A549 (cell line): ENCODE results near the gene TRNT1. TPM values are rescaled to one million over a fixed set of nuclear protein-coding genes. Genes with fewer than 3 reads are reported as not detected.

Experiments used
- ATAC-seq, 2 experiments: fragments of 200-7000 bp in 1 of 2; fragments of >200 bp in 1 of 2; cut with Nextera tagmentation in 1 of 2; cut with Tn5 transposase in 1 of 2; 3 replicates each; pipeline versions ENCODE4 v1.8.0 to v1.9.1; 2018 to 2020; ENCODE audit warnings: mild to moderate bottlenecking in 1 of 2, moderate library complexity in 1 of 2
- CTCF ChIA-PET: fragments of 300-600 bp; sonication (Branson Sonifier 250); formaldehyde crosslinking; extraction: SDS; loops from one replicate; lab custom pipeline; 2021; ENCODE audit warnings: antibody characterized with exemption, inconsistent platforms; lab: Yijun Ruan, JAX
- POLR2A ChIA-PET: fragments of 350-600 bp; formaldehyde crosslinking; extraction: SDS; loops from one replicate; lab custom pipeline; 2021; ENCODE audit warnings: antibody characterized with exemption, inconsistent platforms; lab: Yijun Ruan, JAX
- DNase-seq, 2 experiments: peaks; one replicate each; pipeline versions ENCODE4 v3.0.0 to v3.0.0-alpha.2; 2011 to 2016; ENCODE audit warnings: low read depth in 1 of 2, low spot score in 1 of 2
- FAIRE-seq: peaks from 2 replicates; lab custom pipeline; 2011; peaks lifted over from hg19 to GRCh38; lab: Jason Lieb, UNC
- H3K27ac ChIP-seq, 2 experiments: fragments of >200 bp; sonication (Bioruptor Twin); formaldehyde crosslinking; 3 replicates each; pipeline ENCODE4 v1.5.1; 2016 to 2017
- H3K4me1 ChIP-seq: fragments of >200 bp; sonication (Bioruptor Twin); formaldehyde crosslinking; 3 replicates; pipeline ENCODE4 v1.6.1; 2016
- H3K4me2 ChIP-seq: fragments of >200 bp; sonication (Bioruptor Twin); formaldehyde crosslinking; 3 replicates; pipeline ENCODE4 v1.6.1; 2016
- H3K4me3 ChIP-seq: fragments of >200 bp; sonication (Bioruptor Twin); formaldehyde crosslinking; 3 replicates; pipeline ENCODE4 v1.5.1; 2016
- H3K9me3 ChIP-seq: fragments of >200 bp; sonication (Bioruptor Twin); formaldehyde crosslinking; 3 replicates; pipeline ENCODE4 v1.6.1; 2016
- BCL3 ChIP-seq: fragments of >200 bp; sonication (Bioruptor Twin); formaldehyde crosslinking; IDR thresholded peaks from 3 replicates; pipeline ENCODE4 v1.6.1; 2016
- CTCF ChIP-seq: fragments of >200 bp; sonication (Bioruptor Twin); formaldehyde crosslinking; IDR thresholded peaks from 3 replicates; pipeline ENCODE4 v1.5.1; 2016
- FOSL2 ChIP-seq, 2 experiments: fragments of 450-650 bp in 1 of 2; fragments of >200 bp in 1 of 2; sonication (Bioruptor Twin) in 1 of 2; formaldehyde crosslinking; IDR thresholded peaks; 2 replicates each; pipeline versions ENCODE4 v1.5.0 to v1.6.1; 2016 to 2020; ENCODE audit warnings: mild to moderate bottlenecking in 1 of 2, moderate library complexity in 1 of 2
- HES2 ChIP-seq: fragments of >200 bp; sonication (Bioruptor Twin); formaldehyde crosslinking; IDR thresholded peaks from 2 replicates; pipeline ENCODE4 v1.6.1; 2016
- HMGXB4 ChIP-seq: fragments of 250-450 bp; sonication (Bioruptor Pico); IDR thresholded peaks from 2 replicates; pipeline ENCODE4 v1.5.0; 2021; ENCODE audit warnings: mild to moderate bottlenecking, moderate library complexity, borderline replicate concordance
- HOXB13 ChIP-seq: fragments of 250-450 bp; sonication (Bioruptor Pico); IDR thresholded peaks from 2 replicates; pipeline ENCODE4 v1.5.0; 2020; ENCODE audit warnings: low read depth, mild to moderate bottlenecking, moderate library complexity
- HOXB5 ChIP-seq: fragments of 250-450 bp; sonication (Bioruptor Pico); IDR thresholded peaks from 2 replicates; pipeline ENCODE4 v1.5.0; 2020; ENCODE audit warnings: mild to moderate bottlenecking, moderate library complexity
- KDM5A ChIP-seq: fragments of 200-600 bp; sonication (generic); IDR thresholded peaks from 2 replicates; pipeline ENCODE4 v1.6.1; 2016; ENCODE audit warnings: antibody characterized with exemption, mild to moderate bottlenecking
- MAFK ChIP-seq: fragments of 450-650 bp; IDR thresholded peaks from 2 replicates; pipeline ENCODE4 v1.6.1; 2014; ENCODE audit not compliant: partially characterized antibody
- NPAS2 ChIP-seq: fragments of 250-450 bp; sonication (Bioruptor Pico); IDR thresholded peaks from 2 replicates; pipeline ENCODE4 v1.8.0; 2022; ENCODE audit warnings: mild to moderate bottlenecking, moderate library complexity, borderline replicate concordance
- PBX3 ChIP-seq: IDR thresholded peaks from 2 replicates; pipeline ENCODE4 v1.6.1; 2012
- PHF8 ChIP-seq: fragments of 200-600 bp; sonication (generic); IDR thresholded peaks from 2 replicates; pipeline ENCODE4 v1.6.1; 2016; ENCODE audit warnings: low read depth, mild to moderate bottlenecking, antibody characterized with exemption, moderate library complexity, borderline replicate concordance
- POLR2AphosphoS2 ChIP-seq: conservative IDR thresholded peaks from 2 replicates; pipeline ENCODE4 v1.6.1; 2012; ENCODE audit warnings: low read length, improper control_type of control experiment, inconsistent platforms
- RFX5 ChIP-seq: fragments of 450-650 bp; IDR thresholded peaks from 2 replicates; pipeline ENCODE4 v1.7.1; 2014; ENCODE audit warnings: antibody characterized with exemption, mild to moderate bottlenecking, moderate library complexity
- SREBF2 ChIP-seq: fragments of 450-650 bp; IDR thresholded peaks from 2 replicates; pipeline ENCODE4 v1.6.1; 2014; ENCODE audit warnings: mild to moderate bottlenecking, moderate library complexity
- TP53 ChIP-seq: fragments of 250-450 bp; sonication (Bioruptor Pico); IDR thresholded peaks from 2 replicates; pipeline ENCODE4 v1.5.0; 2021; ENCODE audit warnings: mild to moderate bottlenecking, moderate library complexity
- WGBS: methylation state at CpG from one replicate; pipeline ENCODE4 v1.1.6; 2017; ENCODE audit errors: missing lambda C conversion rate; 5-methylcytosine and 5-hydroxymethylcytosine counted together
- polyA plus RNA-seq, 4 experiments: library from polyadenylated mRNA; depleted of rRNA in 3 of 4; stranded (reverse); fragments of >200 nt; fragmentation: RNase III in 1 of 4; extraction: RNeasy Plus Mini Kit Qiagen cat#74134 plus additional on column Dnase treatment in 1 of 4; gene quantifications; 2 replicates in 3 of 4; 3 replicates in 1 of 4; pipeline ENCODE4 v1.2.3, GENCODE V29; 2011 to 2017

Gene TRNT1
- polyA plus RNA-seq, 2 of the 4 experiments (the other 2 are of a cell fraction) = 25.7 to 32.0 TPM

GRCh38 chr3:3127432-3128010, 781 bp downstream of the TRNT1 start:
- 22% methylated on average over 19 of the region's 20 CpGs for WGBS
- H3K9me3 ChIP-seq = no peaks in the 10 kb centered on the region
- H3K4me1 ChIP-seq = peaks cover 12% of the 10 kb centered on the region
- H3K4me2 ChIP-seq = peak overlapping the region; percentile 94
- ATAC-seq (peak; percentile 25 to 43; a peak in 4 of 6 replicates), DNase-seq (peak; percentile 16 to 19), FAIRE-seq (no peak)
- ChIA-PET CTCF (interaction anchor here (0.5 to 0.6 kb wide), 3 partner anchors 82 to 1071 kb away, joined by 3 to 4 read pairs (median 3); no protein-coding TSS in a partner anchor), POLR2A (no interaction called here)
- H3K27ac ChIP-seq = peak overlapping the region; percentile 86 to 94
- TF ChIP-seq NPAS2 (CRISPR knock-in tag) (no peak), HOXB5 (0 out of 2 replicates have a peak, but pooled peaks have one; percentile 29)
- H3K4me3 ChIP-seq = peak overlapping the region; percentile 72

- H3K9me3 ChIP-seq = no peaks in the 10 kb centered on the region
- ATAC-seq (no peak), DNase-seq (no peak), FAIRE-seq (no peak)
- POLR2A ChIA-PET = no interaction called here
- H3K4me2 ChIP-seq = no peak overlapping the region
- H3K4me3 ChIP-seq = no peak overlapping the region
- no peak for TF ChIP-seq BCL3
- no peak for TF ChIP-seq POLR2AphosphoS2
- TF ChIP-seq KDM5A = no peak
- no peak for TF ChIP-seq HES2
- TF ChIP-seq RFX5 = no peak
- no peak for TF ChIP-seq PHF8
- peaks cover 12% of the 10 kb centered on the region for H3K4me1 ChIP-seq
- CTCF ChIA-PET = no interaction called here
- no peak overlapping the region for H3K27ac ChIP-seq
- WGBS = 76% methylated on average over 5 of the region's 5 CpGs
Observed at GRCh38 chr3:3129579-3129978, 2.8 kb downstream of the TRNT1 start.

- Histone ChIP-seq H3K4me3 (no peak overlapping the region), H3K4me1 (peaks cover 2% of the 10 kb centered on the region; the same call in 2 of the 3 replicates), H3K9me3 (no peaks in the 10 kb centered on the region), H3K27ac (no peak overlapping the region), H3K4me2 (no peak overlapping the region)
- DNase-seq (peak in 1 of 2 experiments; percentile 10), ATAC-seq (peak; percentile 42 to 43; a peak in 3 of 6 replicates), FAIRE-seq (no peak)
- ChIA-PET POLR2A (no interaction called here), CTCF (interaction anchor here (1.1 kb wide), 1 partner anchor 40 kb away, joined by 3 read pairs; no protein-coding TSS in a partner anchor)
- TF ChIP-seq PBX3 = no peak
- no peak for TF ChIP-seq FOSL2 (IDR thresholded peaks at IDR 0.05)
- no peak for TF ChIP-seq FOSL2 (CRISPR knock-in tag; IDR thresholded peaks at IDR 0.05)
- no peak for TF ChIP-seq TP53
- no peak for TF ChIP-seq HMGXB4 (CRISPR knock-in tag)
- no peak for TF ChIP-seq SREBF2
- TF ChIP-seq HOXB5 = no peak
- no peak for TF ChIP-seq MAFK
- TF ChIP-seq RFX5 = no peak
- no peak for TF ChIP-seq HOXB13
- no peak for TF ChIP-seq CTCF
- 93% methylated on average over 6 of the region's 6 CpGs for WGBS
Observed at GRCh38 chr3:3133500-3133899, 6.8 kb downstream of the TRNT1 start.
